Activated gamma-delta T cell treated with Interleukin-2 at 50 U/mL for 16 hours (primary cell): ENCODE measurements around the gene PPP2R1A.
"Not testable (repeated sequence)": the region's sequence is repeated elsewhere in the genome, so short reads cannot be mapped to it uniquely, and the experiment has no call there.

Experiments
- DNase-seq: peaks from one replicate; pipeline ENCODE4 v3.0.0-alpha.2; 2020

Gene PPP2R1A

DNA sequence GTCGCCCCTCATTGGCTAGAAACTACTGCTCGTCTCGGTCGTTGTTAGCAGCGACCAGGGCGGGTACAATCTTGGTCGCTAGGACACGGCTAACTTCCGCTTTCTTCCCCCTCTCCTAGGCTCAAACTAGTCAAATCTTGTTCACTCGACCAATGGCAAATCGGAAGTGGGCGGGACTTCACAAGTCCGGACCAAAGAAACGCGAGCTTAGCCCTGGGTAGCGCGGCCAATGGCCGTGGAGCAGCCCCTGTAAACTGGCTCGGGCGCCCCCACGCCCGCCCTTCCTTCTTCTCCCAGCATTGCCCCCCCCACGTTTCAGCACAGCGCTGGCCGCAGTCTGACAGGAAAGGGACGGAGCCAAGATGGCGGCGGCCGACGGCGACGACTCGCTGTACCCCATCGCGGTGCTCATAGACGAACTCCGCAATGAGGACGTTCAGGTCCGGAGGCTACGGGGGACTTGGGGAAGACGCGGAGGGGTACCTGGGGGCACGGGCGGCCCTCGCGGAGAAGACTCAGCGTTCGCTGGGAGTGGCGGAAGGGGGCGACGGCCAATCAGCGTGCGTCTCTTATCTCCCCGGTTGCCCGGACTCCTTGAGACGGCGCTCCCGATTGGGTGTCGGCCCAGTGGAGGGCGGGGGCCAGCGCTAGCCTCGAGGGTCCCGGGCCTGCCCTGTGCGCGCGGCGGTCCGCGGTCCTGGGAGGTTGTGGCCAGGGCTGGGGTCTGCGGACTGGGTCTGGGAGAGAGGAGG is at the start of gene PPP2R1A:
TSS of gene PPP2R1A (plus strand) at position 318 of the 752 bp plus-strand sequence. CDS start at position 363, 45 bp downstream.
- peak; percentile 99 for DNase-seq

DNA sequence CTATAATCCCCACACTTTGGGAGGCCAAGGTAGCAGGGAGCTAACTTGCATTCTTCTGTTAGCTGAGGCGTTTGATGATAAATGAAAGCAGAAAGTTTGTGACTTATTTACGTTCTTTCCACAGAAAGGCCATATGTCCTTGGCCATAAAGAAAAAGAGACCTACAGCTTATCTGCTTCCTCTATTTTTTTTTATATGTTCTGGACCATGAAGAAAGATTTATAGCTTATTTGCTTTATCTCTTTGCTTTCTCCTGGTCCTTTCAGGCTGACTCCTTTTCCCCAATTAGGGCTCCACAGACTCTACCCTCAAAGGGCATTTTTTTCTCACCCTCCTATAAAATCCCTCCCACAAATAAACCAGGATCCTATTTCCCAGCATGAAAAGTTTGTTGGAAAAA is 48.6 kb upstream of the PPP2R1A start:
- no peak for DNase-seq

DNA sequence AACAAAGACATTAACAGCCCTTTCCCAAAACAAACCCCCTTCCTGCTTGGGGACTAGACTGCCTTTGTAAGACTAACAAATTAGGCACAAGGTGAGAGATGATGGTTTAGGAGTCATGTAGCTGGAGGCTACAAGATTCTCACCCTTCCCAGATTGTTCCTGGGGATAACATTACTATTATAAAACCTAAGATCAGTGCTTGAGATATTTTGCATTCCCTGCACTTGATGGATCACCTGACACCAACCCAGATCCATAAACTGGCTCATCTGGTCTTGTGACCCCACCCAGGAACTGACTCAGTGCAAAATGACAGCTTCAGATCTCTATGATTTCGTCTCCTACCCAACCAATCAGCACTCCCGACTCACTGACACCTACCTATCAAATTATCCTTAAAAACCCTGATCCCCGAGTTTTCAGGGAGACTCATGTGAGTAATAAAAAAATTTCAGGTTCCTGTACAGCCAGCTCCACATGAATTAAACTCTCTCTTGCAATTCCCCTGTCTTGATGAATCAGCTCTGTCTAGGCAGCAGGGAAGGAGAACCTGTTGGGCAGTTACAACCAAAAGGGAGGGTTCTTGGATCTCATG is 47.8 kb upstream of the PPP2R1A start:
- no peak for DNase-seq

DNA sequence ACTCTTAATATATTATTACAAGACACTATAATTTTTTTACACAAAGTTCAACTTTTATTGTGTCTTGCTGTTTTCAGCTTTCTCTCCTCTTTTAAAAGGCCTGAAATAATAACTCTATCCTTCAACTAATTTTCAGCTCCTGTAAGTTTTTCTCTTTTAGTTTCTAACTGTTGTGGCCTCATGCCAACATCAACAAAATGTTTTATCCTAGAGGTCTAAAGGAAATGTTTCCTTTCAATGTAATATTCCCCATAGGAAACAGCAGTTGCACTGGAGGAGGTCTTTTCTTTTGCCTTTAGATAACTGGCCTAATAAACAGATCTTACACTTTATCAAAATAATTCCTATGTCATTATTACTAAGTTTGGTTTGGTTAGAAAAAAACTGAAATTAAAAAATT is 41.6 kb upstream of the PPP2R1A start:
- no peak for DNase-seq

DNA sequence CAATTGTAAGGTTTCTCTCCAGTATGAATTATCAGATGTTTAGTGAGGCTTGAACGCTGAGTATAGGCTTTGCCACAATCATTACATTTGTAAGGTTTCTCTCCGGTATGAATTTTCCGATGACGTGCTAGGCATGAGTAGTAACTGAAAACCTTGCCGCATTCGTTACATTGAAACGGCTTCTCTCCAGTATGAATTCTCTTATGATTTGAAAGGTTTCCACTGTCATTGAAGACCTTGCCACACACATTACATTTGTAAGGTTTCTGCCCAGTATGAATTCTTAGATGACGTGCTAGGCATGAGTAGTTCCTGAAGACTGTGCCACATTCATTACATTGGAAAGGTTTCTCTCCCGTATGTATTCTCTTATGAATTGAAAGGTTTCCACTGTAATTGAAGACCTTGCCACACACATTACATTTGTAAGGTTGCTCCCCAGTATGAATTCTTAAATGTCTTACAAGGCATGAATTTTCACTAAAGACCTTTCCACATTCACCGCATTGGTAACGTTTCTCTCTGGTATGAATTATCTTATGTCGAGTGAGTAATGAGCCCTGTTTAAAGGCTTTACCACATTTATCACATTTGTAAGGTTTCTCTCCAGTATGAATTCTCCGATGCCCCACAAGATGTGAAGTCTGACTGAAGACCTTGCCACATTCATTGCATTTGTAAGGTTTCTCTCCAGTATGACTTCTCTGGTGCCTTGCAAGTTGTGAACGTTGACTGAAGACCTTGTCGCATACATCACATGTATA is 34.1 kb upstream of the PPP2R1A start:
- DNase-seq = no peak

DNA sequence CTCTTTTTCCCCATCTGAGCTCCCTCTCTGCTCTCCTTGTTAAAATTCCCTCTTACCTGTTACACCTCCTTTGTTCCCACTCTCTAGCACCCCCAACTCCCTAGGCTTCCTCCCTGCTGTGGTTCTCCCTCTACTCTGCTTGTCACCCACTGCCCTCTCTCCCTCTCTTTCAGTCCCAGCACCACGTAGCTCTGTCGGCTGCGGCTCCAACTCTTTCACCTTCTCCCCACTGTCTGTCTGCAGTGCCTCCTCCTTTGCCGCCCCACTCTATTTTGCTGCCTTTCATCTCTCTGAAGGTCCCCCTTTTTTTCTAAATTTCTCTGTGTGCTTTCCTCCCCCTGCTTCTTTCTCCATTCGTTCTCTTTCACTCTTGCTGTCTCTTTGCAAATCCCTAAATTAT is 19.5 kb upstream of the PPP2R1A start:
- DNase-seq = no peak

DNA sequence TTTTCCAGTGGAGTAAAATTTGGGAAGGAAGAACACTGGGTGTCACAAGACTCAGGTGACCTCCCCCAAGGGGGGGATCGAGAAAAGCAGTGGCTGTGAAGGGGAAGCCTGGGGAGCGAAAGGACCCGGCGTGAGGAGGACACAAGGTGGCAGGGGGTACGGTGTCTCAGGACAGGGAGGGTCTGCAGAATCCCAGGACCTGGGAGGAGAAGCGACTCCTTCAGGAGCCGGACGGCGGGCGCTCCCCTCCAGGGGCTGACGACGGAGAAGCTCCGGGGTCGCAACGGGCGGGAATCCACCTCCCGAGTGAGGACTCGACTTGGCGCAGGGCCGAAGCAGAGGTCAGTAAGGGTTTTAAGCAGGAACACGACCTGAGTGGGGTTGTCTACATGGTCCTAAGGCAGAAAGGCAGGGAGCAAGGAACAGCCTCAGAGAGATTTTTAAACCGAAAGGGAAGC is 19.0 kb upstream of the PPP2R1A start:
- DNase-seq = no peak

DNA sequence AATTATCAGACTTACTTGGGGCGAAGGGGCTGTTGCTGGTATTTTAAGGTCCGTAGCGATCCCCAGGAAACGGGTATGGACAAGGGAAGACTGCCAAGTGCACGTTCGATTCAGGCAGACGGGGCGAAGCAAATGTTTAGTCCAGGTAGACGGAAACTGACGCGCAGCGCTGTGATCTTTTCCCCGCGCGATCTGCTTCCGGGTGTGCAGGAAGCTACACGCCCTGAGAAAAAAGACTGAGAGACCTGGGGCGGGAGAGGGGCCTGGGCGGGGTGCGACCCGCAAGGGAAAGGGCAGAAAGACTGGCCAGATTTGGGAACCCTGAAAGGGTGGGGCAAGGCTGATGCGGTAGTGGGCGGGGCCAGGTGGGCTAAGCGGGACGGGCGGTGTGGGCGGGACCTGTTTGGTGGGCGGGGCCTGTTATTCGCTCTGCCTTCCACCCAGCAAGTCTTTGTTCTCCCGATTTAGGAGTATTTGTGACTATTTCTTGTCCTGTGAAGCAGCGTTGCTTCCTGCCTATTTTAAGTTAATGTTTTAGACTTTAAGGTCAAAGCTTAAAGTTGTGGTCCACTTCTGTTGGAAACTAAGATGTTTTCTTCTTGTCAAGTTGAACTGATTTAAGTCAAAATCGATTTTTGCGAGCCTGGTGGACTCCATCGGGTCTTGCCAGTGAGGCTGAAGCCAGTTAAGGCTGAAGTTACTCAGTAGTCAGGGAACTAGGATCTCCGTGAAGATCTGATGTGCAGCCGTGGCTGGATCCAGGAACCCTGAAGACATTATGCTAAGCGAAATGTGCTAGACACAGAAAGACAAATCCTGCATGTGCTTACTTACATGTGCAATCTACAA is 18.3 kb upstream of the PPP2R1A start, which contains the start of gene ZNF836:
TSS of gene ZNF836 (minus strand) at position 301 of the 849 bp plus-strand sequence. CDS start 3,549 bp downstream, outside the sequence.
- peak; percentile 89 for DNase-seq

DNA sequence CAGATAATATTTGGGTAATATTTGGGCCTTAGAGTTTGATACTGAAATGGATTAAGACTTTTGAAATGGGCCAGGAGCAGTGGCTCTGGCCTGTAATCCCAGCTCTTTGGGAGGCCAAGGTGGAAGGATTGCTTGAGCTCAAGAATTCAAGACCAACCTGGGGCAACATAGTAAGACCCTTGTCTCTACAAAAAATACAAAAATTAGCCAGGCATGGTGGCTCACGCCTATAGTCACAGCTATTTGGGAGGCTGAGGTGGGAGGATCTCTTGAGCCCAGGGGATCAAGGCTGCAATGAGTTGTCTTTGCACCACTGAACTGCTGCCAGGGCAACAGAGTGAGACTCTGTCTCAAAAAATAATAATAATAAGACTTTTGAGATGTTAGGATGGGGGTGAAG is 17.5 kb upstream of the PPP2R1A start:
- DNase-seq = no peak

DNA sequence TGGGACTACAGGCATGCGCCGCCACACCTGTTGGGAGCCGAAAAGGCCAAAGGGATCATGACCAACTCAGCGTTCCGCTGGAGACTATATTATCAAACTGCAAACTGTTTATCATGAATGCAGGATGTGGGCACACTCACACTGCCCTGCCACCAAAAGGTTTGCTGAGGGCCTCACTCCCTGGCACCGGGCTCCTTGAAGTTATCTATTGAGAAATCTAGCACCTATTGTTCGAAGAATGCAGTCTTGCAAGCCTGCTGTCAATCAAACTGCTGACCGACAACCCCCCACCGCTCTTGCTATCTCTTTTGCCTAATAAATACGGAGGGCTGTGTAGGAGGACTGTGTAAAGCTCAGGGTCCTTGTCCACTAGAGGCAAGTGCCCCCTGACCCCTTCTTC is 13.3 kb upstream of the PPP2R1A start:
- no peak for DNase-seq

DNA sequence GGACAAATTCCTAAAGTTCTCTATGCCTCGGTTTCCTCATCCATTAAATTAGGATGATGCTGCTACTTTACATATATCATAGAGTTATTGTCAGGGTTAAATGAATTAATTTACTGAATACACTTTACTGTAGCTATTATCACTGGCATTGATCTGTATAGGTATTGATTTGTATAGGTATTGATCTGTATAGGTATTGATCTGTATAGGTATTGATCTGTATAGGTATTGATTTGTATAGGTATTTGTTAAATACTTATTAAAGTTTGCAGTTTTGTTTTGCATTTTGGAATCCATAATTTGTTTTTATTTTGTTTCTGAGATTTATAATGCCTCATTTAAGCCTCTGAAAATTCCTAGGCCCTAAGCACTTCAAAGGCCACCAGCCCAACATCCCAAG is 2.4 kb upstream of the PPP2R1A start:
- no peak for DNase-seq

DNA sequence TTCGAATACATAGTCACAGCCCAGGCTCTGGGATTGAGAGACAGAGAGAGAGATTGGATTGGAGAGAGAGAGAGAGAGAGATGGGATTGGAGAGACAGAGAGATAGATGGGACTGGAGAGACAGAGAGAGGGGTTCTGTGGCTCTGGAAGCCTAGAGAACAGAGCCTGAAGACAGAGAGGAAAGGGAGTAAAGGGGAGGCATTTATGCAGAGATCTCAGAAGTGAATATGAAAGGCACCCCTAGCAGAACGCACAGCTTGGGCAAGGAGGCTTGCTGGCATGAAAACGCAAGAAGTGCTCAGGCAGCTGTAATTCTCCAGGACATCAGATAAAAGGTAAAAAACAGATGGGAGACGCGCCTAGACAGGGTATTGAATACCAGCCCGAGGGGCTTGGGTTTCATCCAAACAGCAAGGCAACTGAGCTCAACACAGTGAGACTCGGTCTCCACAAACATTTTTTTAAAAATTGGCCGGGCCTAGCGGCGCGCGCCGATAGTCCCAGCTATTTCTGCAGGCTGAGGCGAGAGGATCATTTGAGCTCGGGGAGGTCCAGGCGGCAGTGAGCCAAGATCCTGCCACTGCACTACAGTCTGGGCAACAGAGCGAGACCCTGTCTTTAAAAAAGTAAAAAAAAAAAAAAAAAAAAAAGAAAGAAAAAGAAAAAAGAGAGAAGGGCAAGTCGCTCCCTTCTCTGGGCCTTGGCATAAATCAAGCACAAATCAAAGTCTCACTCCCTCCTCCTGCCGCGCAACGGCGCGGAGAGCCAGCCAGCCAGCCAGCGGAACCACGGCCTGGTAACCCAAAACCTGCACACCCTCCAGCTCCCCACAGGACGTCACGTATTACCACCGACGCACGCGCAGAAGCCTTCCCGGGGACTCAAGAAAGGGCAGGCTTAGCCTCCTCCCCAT is 774 bp upstream of the PPP2R1A start:
- no peak for DNase-seq

DNA sequence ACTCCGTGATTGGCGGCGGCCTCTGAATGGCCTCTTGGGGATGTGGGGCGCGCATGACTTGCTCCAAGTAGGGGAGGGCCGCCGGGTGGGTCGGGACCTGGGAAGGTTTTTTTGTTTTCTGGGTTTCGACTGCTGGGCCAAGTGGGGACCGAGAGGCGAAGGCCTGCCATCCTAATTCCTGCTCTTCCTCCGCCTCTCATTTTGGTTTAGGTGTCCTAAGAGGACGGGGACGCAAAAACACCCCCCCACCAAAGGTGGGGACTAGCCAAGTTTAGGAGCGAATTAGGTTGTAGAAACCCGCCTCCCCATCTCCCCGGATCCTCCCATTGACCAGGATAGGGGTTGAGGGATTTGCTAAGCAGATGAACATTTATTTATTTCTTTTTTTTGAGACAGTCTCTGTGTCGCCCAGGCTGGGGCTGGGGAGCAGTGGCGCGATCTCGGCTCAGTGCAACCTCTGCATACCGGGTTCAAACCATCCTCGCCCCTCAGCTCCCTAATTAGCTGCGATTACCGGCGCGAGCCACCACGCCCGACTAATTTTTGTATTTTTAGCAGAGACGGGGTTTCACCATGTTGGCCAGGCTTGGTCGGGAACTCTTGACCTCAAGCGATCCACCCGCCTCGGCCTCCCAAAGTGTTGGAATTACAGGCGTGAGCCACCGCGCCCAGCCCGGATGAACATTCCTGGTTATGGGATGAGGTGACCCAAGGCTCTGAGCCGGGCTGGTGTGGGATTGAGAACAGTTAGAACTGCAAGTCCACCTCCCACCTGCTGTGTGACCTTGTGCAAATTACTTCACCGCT is 838 bp downstream of the PPP2R1A start:
- no peak for DNase-seq

DNA sequence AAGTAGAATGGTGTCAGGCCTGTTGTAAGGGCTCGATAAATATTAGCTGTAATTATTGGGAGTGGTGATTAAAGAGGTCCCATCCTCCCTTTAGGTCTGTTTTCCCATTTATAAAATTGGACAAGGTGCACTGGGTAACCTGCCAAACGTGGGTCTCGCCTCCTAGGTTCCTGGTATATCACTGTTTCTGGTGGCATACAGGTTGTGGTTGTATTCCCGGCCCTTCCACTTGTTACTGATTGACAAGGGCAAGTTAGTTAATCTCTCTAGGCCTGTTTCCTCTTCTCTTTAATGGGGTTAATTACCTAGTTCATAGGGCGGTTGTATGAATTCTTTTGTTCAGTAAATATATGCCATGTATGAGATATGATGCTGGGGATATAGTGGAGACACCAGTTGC is 1.5 kb downstream of the PPP2R1A start:
- no peak for DNase-seq

DNA sequence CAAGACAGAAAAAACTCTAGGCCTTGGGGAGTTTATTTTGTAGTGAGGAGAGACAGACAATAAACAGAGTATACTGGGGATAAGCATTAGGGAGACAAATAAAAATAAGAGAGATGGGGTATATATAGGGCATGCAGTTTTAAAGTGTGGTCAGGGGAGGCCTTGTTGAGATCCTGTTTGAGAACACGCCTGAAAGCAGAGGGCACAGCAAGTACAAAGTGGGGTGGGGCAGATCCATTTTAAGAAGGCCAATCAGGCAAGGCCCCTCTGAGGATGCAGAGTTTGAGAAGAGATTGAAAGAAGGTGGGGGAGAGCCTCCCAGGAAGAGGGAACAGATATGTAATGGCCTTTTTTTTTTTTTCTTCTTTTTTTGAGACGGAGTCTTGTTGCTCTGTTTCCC is 2.1 kb downstream of the PPP2R1A start:
- DNase-seq = no peak

DNA sequence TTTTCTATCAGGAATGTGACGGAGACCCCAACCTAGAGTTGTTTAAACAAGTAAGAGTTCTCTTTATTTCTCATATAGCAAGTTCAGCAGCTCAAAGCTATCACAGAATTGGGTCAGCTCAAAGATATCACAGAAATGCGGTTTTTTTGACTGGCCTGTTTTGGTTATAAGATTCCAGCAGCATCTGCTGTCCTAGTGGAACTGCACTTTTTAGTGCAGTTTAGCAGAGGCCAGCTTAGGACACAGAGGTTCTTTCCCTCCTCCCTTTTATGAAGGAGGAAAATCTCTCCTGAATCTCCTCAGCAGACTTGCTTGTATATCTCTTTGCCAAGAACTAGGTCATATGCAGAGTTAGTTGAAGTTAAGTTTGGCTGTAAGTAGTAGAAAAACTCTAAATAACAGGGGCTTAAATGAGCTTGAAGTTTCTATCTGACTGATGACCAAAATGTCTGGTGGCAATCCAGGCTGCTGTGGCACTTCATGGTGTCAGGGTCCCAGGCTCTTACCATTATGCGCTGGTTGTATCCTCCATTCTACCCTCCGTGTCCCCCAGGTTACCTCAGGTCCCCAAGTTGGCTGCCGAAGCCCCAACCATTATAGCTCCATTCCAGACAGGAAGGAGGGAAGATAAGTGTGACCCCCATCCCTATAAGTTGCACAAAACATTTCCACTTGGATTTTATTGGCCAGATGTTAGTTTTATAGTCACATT is 6.6 kb downstream of the PPP2R1A start:
- no peak for DNase-seq

DNA sequence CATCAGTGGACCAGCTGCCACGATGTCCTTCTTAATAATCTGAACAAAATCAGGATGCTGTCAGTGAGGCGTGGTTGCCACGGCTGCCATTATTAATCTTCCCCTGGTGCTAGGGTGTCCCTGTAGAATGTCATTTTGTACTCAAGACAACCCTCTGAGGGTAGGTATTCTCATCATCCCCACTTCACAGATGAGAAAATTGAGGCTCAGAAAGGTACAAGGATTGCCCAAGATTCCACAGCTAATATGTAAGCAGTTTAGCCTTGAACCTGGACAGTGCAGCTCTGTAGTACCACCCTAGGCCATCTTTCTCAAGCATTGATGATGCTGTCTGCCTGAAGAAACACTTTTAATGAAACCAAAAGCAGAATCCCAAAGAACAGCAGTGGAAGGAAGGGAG is 8.1 kb downstream of the PPP2R1A start:
- DNase-seq = no peak

DNA sequence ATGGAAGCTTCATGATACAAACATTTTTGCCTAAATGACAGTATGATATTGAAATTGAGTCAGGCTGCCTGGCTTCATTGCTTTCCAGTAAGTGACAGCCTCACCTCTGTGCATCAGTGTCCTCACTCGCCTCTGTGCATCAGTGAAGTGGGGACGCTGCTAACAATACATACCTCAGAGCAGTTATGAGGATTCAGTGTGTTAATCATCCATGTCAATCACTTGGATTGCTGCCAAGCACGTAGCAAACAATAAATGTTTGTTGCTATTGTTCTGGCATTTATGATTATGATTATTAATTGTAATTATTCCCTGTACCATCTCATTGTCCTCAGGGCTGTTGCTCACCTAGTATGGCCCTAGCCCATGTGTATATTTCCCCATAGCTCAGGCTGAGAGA is 8.8 kb downstream of the PPP2R1A start:
- no peak for DNase-seq

DNA sequence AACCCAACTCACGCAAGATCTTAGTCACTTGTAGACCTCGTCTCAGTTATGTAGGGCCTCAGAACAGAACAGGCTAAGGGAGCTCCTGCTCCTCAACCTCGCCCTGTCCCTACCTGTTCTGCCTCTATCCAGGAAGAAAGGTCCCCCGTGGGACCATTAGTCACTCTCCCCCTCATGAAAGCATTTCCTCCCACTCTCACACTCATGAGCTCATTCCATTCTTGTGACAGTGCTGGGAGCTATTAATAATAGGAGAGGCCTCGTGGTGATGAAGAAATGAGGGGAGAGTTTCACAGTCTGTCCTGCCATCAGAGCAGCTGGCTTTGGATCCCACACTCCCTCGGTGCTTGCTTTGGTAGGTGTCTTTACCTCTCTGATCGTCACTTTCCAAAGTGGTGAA is 10.2 kb downstream of the PPP2R1A start:
- DNase-seq = no peak

DNA sequence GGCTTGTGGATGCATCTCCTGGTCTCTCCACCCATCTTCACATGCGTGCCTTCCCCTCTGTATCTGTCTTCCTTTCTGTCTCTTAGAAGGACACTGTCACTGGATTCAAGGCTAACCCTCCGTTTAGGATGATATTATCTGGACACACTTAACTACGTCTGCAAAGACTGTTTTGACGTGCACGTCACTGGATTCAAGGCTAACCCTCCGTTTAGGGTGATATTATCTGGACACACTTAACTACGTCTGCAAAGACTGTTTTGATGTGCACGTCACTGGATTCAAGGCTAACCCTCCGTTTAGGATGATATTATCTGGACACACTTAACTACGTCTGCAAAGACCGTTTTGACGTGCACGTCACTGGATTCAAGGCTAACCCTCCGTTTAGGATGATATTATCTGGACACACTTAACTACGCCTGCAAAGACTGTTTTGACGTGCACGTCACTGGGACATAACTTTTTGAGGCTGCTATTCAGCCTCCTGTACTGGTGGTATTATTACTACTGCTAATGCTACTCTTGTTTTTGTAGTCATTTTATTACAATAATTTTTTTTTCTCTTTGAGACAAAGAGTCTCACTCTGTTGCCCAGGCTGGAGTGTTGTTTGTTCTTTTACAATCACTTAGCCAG is 11.0 kb downstream of the PPP2R1A start:
- DNase-seq = not testable (repeated sequence)
